ENCODE results near the gene ANKMY1. TPM values are rescaled to one million over a fixed set of nuclear protein-coding genes. Genes with fewer than 3 reads are reported as not detected.

Gene ANKMY1
- total and polyA plus RNA-seq, 2 of the 13 experiments (the other 11 are each of a cell fraction or from before 2014, with no cell fraction given), result 11.7 to 18.8 TPM

- TF ChIP-seq ZNF580 (CRISPR knock-in tag; IDR thresholded peaks at IDR 0.05; ENCODE audit: borderline replicate concordance, low read depth) (no peak), ZNF513 (CRISPR knock-in tag; conservative IDR thresholded peaks at IDR 0.05) (no peak), THAP8 (CRISPR knock-in tag; IDR thresholded peaks at IDR 0.05; ENCODE audit: borderline replicate concordance) (no peak), ZNF772 (CRISPR knock-in tag; IDR thresholded peaks at IDR 0.05) (peak; percentile 89), MXD3 (CRISPR knock-in tag; IDR thresholded peaks at IDR 0.05) (peak; percentile 15; the same call in 1 of the 2 replicates), ZNF746 (CRISPR knock-in tag; IDR thresholded peaks at IDR 0.05) (peak; percentile 72; the same call in 1 of the 2 replicates), GLMP (CRISPR knock-in tag; IDR thresholded peaks at IDR 0.05; ENCODE audit: borderline replicate concordance) (no peak), TEF (CRISPR knock-in tag; IDR thresholded peaks at IDR 0.05) (no peak), ZNF557 (CRISPR knock-in tag; IDR thresholded peaks at IDR 0.05) (no peak), ETS1 (CRISPR knock-in tag; IDR thresholded peaks at IDR 0.05) (no peak), ZNF576 (CRISPR knock-in tag; IDR thresholded peaks at IDR 0.05) (peak; percentile 67; the same call in 1 of the 2 replicates), REL (CRISPR knock-in tag; conservative IDR thresholded peaks at IDR 0.05) (no peak), ZNF205 (CRISPR knock-in tag; IDR thresholded peaks at IDR 0.05) (0 out of 2 replicates have a peak, but pooled peaks have one; percentile 14), MBD4 (IDR thresholded peaks at IDR 0.05; ENCODE audit: borderline replicate concordance, low read length) (no peak), PCBP1 (IDR thresholded peaks at IDR 0.05; ENCODE audit: borderline replicate concordance, low read depth, low read length) (peak; percentile 84), ZNF770 (CRISPR knock-in tag; IDR thresholded peaks at IDR 0.05) (no peak; the same call in 1 of the 2 replicates)
Observed at GRCh38 chr2:240565333-240566202, 7.8 kb upstream of the ANKMY1 start (continued).

Data from HepG2 (cell line).